Measurements from ENCODE around the gene SS18L1.

Gene SS18L1

GRCh38 chr20:62225820-62226635 lies 82.5 kb downstream of the SS18L1 start:
- TF ChIP-seq ZNF8 (CRISPR knock-in tag; IDR thresholded peaks at IDR 0.05) (no peak), ZNF565 (CRISPR knock-in tag; conservative IDR thresholded peaks at IDR 0.05; ENCODE audit: low read depth) (no peak), ZFP30 (CRISPR knock-in tag; IDR thresholded peaks at IDR 0.05) (no peak), BACH2 (CRISPR knock-in tag; IDR thresholded peaks at IDR 0.05; ENCODE audit: borderline replicate concordance) (no peak), ISL1 (CRISPR knock-in tag; IDR thresholded peaks at IDR 0.05) (no peak), ZC3H10 (CRISPR knock-in tag; IDR thresholded peaks at IDR 0.05) (no peak)
- TF ChIP-seq, protein P1, sequence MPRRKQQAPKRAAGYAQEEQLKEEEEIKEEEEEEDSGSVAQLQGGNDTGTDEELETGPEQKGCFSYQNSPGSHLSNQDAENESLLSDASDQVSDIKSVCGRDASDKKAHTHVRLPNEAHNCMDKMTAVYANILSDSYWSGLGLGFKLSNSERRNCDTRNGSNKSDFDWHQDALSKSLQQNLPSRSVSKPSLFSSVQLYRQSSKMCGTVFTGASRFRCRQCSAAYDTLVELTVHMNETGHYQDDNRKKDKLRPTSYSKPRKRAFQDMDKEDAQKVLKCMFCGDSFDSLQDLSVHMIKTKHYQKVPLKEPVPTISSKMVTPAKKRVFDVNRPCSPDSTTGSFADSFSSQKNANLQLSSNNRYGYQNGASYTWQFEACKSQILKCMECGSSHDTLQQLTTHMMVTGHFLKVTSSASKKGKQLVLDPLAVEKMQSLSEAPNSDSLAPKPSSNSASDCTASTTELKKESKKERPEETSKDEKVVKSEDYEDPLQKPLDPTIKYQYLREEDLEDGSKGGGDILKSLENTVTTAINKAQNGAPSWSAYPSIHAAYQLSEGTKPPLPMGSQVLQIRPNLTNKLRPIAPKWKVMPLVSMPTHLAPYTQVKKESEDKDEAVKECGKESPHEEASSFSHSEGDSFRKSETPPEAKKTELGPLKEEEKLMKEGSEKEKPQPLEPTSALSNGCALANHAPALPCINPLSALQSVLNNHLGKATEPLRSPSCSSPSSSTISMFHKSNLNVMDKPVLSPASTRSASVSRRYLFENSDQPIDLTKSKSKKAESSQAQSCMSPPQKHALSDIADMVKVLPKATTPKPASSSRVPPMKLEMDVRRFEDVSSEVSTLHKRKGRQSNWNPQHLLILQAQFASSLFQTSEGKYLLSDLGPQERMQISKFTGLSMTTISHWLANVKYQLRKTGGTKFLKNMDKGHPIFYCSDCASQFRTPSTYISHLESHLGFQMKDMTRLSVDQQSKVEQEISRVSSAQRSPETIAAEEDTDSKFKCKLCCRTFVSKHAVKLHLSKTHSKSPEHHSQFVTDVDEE (CRISPR knock-in tag; IDR thresholded peaks at IDR 0.05) = no peak
- TF ChIP-seq, protein P2, sequence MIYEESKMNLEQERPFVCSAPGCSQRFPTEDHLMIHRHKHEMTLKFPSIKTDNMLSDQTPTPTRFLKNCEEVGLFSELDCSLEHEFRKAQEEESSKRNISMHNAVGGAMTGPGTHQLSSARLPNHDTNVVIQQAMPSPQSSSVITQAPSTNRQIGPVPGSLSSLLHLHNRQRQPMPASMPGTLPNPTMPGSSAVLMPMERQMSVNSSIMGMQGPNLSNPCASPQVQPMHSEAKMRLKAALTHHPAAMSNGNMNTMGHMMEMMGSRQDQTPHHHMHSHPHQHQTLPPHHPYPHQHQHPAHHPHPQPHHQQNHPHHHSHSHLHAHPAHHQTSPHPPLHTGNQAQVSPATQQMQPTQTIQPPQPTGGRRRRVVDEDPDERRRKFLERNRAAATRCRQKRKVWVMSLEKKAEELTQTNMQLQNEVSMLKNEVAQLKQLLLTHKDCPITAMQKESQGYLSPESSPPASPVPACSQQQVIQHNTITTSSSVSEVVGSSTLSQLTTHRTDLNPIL (CRISPR knock-in tag; IDR thresholded peaks at IDR 0.05; ENCODE audit: low read depth) = no peak
- TF ChIP-seq, protein P3, sequence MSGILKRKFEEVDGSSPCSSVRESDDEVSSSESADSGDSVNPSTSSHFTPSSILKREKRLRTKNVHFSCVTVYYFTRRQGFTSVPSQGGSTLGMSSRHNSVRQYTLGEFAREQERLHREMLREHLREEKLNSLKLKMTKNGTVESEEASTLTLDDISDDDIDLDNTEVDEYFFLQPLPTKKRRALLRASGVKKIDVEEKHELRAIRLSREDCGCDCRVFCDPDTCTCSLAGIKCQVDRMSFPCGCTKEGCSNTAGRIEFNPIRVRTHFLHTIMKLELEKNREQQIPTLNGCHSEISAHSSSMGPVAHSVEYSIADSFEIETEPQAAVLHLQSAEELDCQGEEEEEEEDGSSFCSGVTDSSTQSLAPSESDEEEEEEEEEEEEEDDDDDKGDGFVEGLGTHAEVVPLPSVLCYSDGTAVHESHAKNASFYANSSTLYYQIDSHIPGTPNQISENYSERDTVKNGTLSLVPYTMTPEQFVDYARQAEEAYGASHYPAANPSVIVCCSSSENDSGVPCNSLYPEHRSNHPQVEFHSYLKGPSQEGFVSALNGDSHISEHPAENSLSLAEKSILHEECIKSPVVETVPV (CRISPR knock-in tag; IDR thresholded peaks at IDR 0.05) = no peak
- no peak for ATAC-seq

DNA sequence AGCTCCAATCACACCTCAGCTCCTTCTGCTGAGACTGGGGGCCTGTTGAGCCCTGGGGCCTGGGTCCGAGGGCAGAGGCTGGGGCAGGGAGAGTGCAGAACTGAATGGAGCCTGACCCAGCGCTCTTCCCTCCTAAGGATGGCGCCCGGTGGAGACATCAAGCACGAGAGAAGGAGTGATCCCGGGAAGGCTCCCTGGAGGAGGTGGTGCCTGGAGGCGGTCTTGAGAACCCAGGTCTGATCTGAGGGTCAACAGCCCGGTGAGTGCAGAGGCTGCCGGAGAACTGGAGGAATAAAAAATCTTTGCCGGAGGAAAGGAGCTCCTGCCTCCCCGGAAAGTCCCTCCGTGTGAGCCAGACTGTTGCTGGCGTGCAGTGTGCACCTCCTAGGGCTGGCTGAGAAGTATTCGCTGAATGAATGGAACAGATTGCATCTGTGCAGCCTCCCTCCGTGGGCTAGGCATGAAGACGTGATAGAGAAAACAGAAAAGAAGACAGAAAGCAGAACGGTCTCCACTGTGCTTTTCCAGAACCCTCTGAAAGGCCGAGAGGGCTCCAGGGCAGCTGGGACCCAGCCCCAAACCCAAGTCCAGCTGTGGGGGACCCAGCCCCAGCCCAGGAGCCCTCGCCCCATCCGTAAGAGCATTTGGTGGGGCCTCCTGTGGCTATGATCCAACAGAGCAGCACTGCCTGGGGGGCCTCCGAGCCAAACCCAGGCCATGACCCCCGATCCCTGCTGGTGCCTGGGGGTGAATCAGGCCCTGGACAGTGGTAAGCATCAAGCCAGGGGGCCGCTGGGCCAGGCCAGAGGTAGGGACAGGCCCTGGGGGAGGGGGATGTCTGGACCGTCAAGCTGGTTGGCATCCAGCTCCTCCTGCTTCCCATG lies 83.4 kb downstream of the SS18L1 start:
- ATAC-seq = no peak
- TF ChIP-seq GLIS3 (CRISPR knock-in tag; IDR thresholded peaks at IDR 0.05) = no peak
- TF ChIP-seq TOX (CRISPR knock-in tag; IDR thresholded peaks at IDR 0.05; ENCODE audit: borderline replicate concordance) = no peak

DNA sequence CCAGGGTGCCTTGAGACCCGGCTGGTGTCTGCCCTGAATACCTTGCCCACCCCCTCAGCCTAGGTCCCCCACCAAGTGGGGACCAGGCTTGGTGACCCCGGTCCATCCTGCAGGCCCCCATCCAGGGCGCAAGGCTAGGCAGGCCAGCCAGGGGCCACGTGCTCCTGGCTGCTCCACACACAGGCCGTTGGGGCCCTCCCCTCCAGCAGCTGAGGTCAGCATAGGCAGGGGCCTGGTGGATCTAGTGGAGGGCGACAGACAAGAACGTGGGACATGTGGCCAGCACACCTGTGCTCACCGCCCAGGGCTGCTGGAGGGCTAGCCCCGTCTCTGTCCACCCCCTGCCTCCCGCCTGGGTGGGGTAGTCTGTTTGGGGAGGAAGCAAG lies 84.0 kb downstream of the SS18L1 start:
- TF ChIP-seq, protein P1 (CRISPR knock-in tag; IDR thresholded peaks at IDR 0.05) = no peak
- TF ChIP-seq ARNTL (CRISPR knock-in tag; IDR thresholded peaks at IDR 0.05; ENCODE audit: borderline replicate concordance, low read depth) (no peak), ZNF565 (CRISPR knock-in tag; conservative IDR thresholded peaks at IDR 0.05; ENCODE audit: low read depth) (no peak), TCF4 (CRISPR knock-in tag; IDR thresholded peaks at IDR 0.05; ENCODE audit: borderline replicate concordance) (no peak), ZNF70 (CRISPR knock-in tag; IDR thresholded peaks at IDR 0.05) (no peak), ZFP3 (CRISPR knock-in tag; IDR thresholded peaks at IDR 0.05) (no peak)
- TF ChIP-seq, protein P2 (CRISPR knock-in tag; IDR thresholded peaks at IDR 0.05; ENCODE audit: low read depth) = no peak
- no peak for ATAC-seq

Measured in SK-N-SH treated with all-trans-retinoic acid at 6 μM for 48 hours (cell line).